Measurements from ENCODE around the gene WDR82. TPM values are rescaled to one million over a fixed set of nuclear protein-coding genes. Genes with fewer than 3 reads are reported as not detected.

Gene WDR82
- total and polyA plus RNA-seq, 5 donors from 2014 or later = 85.9 to 116 (median 109) TPM

DNA sequence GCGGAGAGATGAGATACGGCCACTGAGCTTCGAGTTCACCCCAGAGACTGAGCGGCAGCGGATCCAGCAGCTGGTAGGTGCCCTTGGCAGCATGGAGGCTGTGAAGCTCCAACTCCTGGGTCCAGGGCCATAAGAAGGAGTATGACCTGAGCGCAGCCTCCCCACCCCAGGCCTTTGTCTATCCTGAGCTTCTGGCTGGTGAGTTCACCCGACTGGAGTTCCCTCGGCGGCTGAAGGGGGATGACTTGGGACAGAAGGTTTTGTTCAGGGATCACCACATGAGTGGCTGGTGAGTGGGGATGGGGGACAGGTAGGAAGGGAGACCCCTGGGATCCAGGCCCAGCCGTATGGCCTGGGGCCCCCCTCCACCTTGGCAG, 30.3 kb downstream of the WDR82 start:
- Mint-ChIP-seq H3K27ac (peak overlapping the region; percentile 93 to 95 (median 94)), H3K4me1 (peaks cover 4 to 94% (median 59%) of the 10 kb centered on the region in 4 donors), H3K27me3 (no peaks in the 10 kb centered on the region), H3K4me3 (peak overlapping the region; percentile 87 to 96 (median 94)), H3K9me3 (no peaks in the 10 kb centered on the region), H3K36me3 (peaks cover 34% of the 10 kb centered on the region)
- ATAC-seq (ENCODE audit: low read depth in 2 of 2) = no peak
- H3K36me3 ChIP-seq (ENCODE audit: control insufficient read depth, insufficient read depth, low read length) = peaks cover 20% of the 10 kb centered on the region
- H3K27ac ChIP-seq (ENCODE audit: insufficient read depth, low read length, poor library complexity, severe bottlenecking) = no peak overlapping the region
- no peak overlapping the region for H3K4me3 ChIP-seq (ENCODE audit: low read depth, low read length)
- no peaks in the 10 kb centered on the region for H3K9me3 ChIP-seq (ENCODE audit: control insufficient read depth in 2 of 2, low read length in 2 of 2)
- H3K4me1 ChIP-seq (ENCODE audit: control insufficient read depth, insufficient read depth, low read length, poor library complexity, severe bottlenecking) = peaks cover 77% of the 10 kb centered on the region
- no peaks in the 10 kb centered on the region for H3K27me3 ChIP-seq (ENCODE audit: control insufficient read depth, insufficient read depth, low read length)
- DNase-seq = no peak

DNA sequence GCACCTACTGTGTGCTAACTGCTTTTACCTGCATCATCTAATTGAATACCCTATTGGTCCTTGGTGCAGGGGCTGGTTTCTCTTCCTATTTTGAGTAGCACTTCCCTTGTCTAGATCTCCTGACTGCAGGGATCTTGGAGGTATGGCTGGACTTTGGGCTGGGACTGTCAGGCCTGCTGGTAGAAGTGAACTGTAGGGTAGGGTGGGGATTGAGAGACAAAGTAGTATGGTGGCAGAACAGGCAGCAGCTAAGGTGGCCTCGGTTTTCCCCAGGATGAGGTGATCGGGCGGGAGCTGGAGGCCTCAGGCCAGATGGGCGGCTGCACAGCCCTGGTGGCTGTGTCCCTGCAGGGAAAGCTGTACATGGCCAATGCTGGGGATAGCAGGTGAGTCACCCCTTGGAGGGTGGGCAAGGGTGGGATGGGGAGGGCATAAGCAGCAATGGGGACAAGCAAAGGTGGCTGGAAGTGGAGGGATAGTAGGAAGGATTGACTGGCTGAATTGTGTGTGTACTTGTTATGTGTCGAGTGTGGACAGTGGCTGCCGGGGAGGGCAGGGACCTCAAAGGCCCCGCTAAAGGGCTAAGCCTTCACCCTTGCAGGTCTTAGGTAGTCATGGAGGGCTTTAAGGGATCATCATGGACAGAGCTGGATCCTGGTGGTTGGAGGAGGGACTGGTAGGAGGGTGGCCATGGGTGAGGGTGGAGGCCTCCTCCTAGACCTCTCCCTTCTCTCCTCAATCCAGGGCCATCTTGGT, 30.9 kb downstream of the WDR82 start:
- DNase-seq = no peak

GRCh38 chr3:52246728-52247408, 31.6 kb downstream of the WDR82 start:
- Mint-ChIP-seq H3K27me3 (no peaks in the 10 kb centered on the region), H3K36me3 (peaks cover 29% of the 10 kb centered on the region), H3K27ac (peak overlapping the region; percentile 91 to 95 (median 94)), H3K9me3 (no peaks in the 10 kb centered on the region), H3K4me3 (peak overlapping the region; percentile 87 to 96 (median 94)), H3K4me1 (peaks cover 4 to 89% (median 57%) of the 10 kb centered on the region in 4 donors)
- Histone ChIP-seq H3K4me3 (ENCODE audit: low read depth, low read length) (peak overlapping the region; percentile 69), H3K9me3 (ENCODE audit: control insufficient read depth in 2 of 2, low read length in 2 of 2) (no peaks in the 10 kb centered on the region), H3K4me1 (ENCODE audit: control insufficient read depth, insufficient read depth, low read length, poor library complexity, severe bottlenecking) (peaks cover 65% of the 10 kb centered on the region), H3K27ac (ENCODE audit: insufficient read depth, low read length, poor library complexity, severe bottlenecking) (peak overlapping the region; percentile 89), H3K36me3 (ENCODE audit: control insufficient read depth, insufficient read depth, low read length) (peaks cover 20% of the 10 kb centered on the region), H3K27me3 (ENCODE audit: control insufficient read depth, insufficient read depth, low read length) (no peaks in the 10 kb centered on the region)
- ATAC-seq (ENCODE audit: low read depth in 2 of 2) (no peak), DNase-seq (no peak)

More for the DNA sequence above, 30.9 kb downstream of the WDR82 start:
- Mint-ChIP-seq H3K36me3 (peaks cover 31% of the 10 kb centered on the region), H3K4me1 (peaks cover 3 to 91% (median 57%) of the 10 kb centered on the region in 4 donors), H3K9me3 (no peaks in the 10 kb centered on the region), H3K27me3 (no peaks in the 10 kb centered on the region), H3K27ac (peak overlapping the region; percentile 93 to 95 (median 94)), H3K4me3 (peak overlapping the region; percentile 87 to 96 (median 94))
- Histone ChIP-seq H3K9me3 (ENCODE audit: control insufficient read depth in 2 of 2, low read length in 2 of 2) (no peaks in the 10 kb centered on the region), H3K27ac (ENCODE audit: insufficient read depth, low read length, poor library complexity, severe bottlenecking) (peak overlapping the region; percentile 89), H3K27me3 (ENCODE audit: control insufficient read depth, insufficient read depth, low read length) (no peaks in the 10 kb centered on the region), H3K36me3 (ENCODE audit: control insufficient read depth, insufficient read depth, low read length) (peaks cover 20% of the 10 kb centered on the region), H3K4me3 (ENCODE audit: low read depth, low read length) (peak overlapping the region; percentile 69), H3K4me1 (ENCODE audit: control insufficient read depth, insufficient read depth, low read length, poor library complexity, severe bottlenecking) (peaks cover 71% of the 10 kb centered on the region)
- no peak for ATAC-seq (ENCODE audit: low read depth in 2 of 2)

DNA sequence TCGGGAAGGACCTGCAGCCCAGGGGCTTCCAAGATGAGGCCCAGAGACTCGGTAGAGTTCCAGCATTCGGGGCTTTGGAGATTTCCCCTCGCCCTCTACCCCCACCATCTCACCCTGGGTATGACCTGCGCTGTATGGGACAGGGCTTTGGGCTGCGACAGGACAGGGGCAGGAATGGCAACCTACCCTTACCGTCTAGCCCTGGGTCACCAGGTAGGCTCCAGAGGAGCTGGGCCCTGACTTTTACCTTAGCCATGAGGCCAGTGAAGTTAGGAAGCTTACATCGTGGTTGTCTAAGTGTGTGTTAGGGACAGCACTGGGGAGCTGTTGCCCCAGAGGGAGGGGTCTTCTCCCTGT, 32.2 kb downstream of the WDR82 start:
- Histone ChIP-seq H3K36me3 (ENCODE audit: control insufficient read depth, insufficient read depth, low read length) (peaks cover 20% of the 10 kb centered on the region), H3K27me3 (ENCODE audit: control insufficient read depth, insufficient read depth, low read length) (no peaks in the 10 kb centered on the region), H3K4me1 (ENCODE audit: control insufficient read depth, insufficient read depth, low read length, poor library complexity, severe bottlenecking) (peaks cover 68% of the 10 kb centered on the region), H3K9me3 (ENCODE audit: control insufficient read depth in 2 of 2, low read length in 2 of 2) (no peaks in the 10 kb centered on the region), H3K27ac (ENCODE audit: insufficient read depth, low read length, poor library complexity, severe bottlenecking) (peak overlapping the region; percentile 89), H3K4me3 (ENCODE audit: low read depth, low read length) (peak overlapping the region; percentile 69)
- ATAC-seq (ENCODE audit: low read depth in 2 of 2) (peak; percentile 2 to 3), DNase-seq (no peak)
- Mint-ChIP-seq H3K27me3 (no peaks in the 10 kb centered on the region), H3K27ac (peak overlapping the region; percentile 91 to 95 (median 94)), H3K4me1 (peaks cover 8 to 88% (median 60%) of the 10 kb centered on the region in 4 donors), H3K9me3 (no peaks in the 10 kb centered on the region), H3K36me3 (peaks cover 29% of the 10 kb centered on the region), H3K4me3 (peak overlapping the region; percentile 87 to 96 (median 94))

- Histone ChIP-seq H3K4me1 (ENCODE audit: control insufficient read depth, insufficient read depth, low read length, poor library complexity, severe bottlenecking) (peaks cover 73% of the 10 kb centered on the region), H3K9me3 (ENCODE audit: control insufficient read depth in 2 of 2, low read length in 2 of 2) (no peaks in the 10 kb centered on the region), H3K36me3 (ENCODE audit: control insufficient read depth, insufficient read depth, low read length) (peaks cover 17% of the 10 kb centered on the region), H3K27ac (ENCODE audit: insufficient read depth, low read length, poor library complexity, severe bottlenecking) (peak within 1 kb of the TSS; percentile 89), H3K4me3 (ENCODE audit: low read depth, low read length) (peak within 1 kb of the TSS; percentile 69), H3K27me3 (ENCODE audit: control insufficient read depth, insufficient read depth, low read length) (no peaks in the 10 kb centered on the region)
- Mint-ChIP-seq H3K27me3 (no peaks in the 10 kb centered on the region), H3K9me3 (no peaks in the 10 kb centered on the region), H3K4me3 (peak within 1 kb of the TSS; percentile 87 to 96 (median 94)), H3K27ac (peak within 1 kb of the TSS; percentile 95 to 97 (median 96)), H3K4me1 (peaks cover 8 to 89% (median 64%) of the 10 kb centered on the region in 4 donors), H3K36me3 (peaks cover 27% of the 10 kb centered on the region)
- ATAC-seq (ENCODE audit: low read depth in 2 of 2) = peak; percentile 57 to 66
- DNase-seq = peak; percentile 70 to 83 (median 78)
Observed at GRCh38 chr3:52245322-52246263, 32.9 kb downstream of the WDR82 start, which contains the start of gene PPM1M. TSS of gene PPM1M (plus strand) at chr3:52245759. CDS start at chr3:52245825, 66 bp downstream.

GRCh38 chr3:52243791-52244628, 34.4 kb downstream of the WDR82 start:
- ATAC-seq (ENCODE audit: low read depth in 2 of 2) = peak in 1 of 2 donors; percentile 2
- Histone ChIP-seq H3K27ac (ENCODE audit: insufficient read depth, low read length, poor library complexity, severe bottlenecking) (peak overlapping the region; percentile 89), H3K4me3 (ENCODE audit: low read depth, low read length) (peak overlapping the region; percentile 32), H3K36me3 (ENCODE audit: control insufficient read depth, insufficient read depth, low read length) (peaks cover 8% of the 10 kb centered on the region), H3K27me3 (ENCODE audit: control insufficient read depth, insufficient read depth, low read length) (no peaks in the 10 kb centered on the region), H3K9me3 (ENCODE audit: control insufficient read depth in 2 of 2, low read length in 2 of 2) (no peaks in the 10 kb centered on the region), H3K4me1 (ENCODE audit: control insufficient read depth, insufficient read depth, low read length, poor library complexity, severe bottlenecking) (peaks cover 75% of the 10 kb centered on the region)
- no peaks in the 10 kb centered on the region for H3K9me3 Mint-ChIP-seq
- peak in 1 of 3 donors; percentile 33 for DNase-seq
- peak overlapping the region; percentile 95 to 97 (median 96) for H3K27ac Mint-ChIP-seq
- H3K4me1 Mint-ChIP-seq = peaks cover 8 to 88% (median 64%) of the 10 kb centered on the region in 4 donors
- H3K36me3 Mint-ChIP-seq = peaks cover 17% of the 10 kb centered on the region
- H3K27me3 Mint-ChIP-seq = peaks cover 6% of the 10 kb centered on the region
- peak overlapping the region; percentile 78 to 96 (median 86) for H3K4me3 Mint-ChIP-seq
